Lower leg skin (tissue), 3 donors: ENCODE measurements around the gene IGSF8.

Experiments used
- CTCF ChIP-seq, 3 donors: fragments of 450-650 bp; IDR thresholded peaks; one replicate each; pipeline ENCODE4 v1.5.1; 2016; ENCODE audit warnings: antibody characterized with exemption in 3 of 3, mild to moderate bottlenecking in 3 of 3, moderate library complexity in 2 of 3
- POLR2A ChIP-seq, 2 donors: fragments of 450-650 bp; IDR thresholded peaks; one replicate each; pipeline ENCODE4 v1.6.1; 2016 to 2017; ENCODE audit warnings: antibody characterized with exemption in 2 of 2, mild to moderate bottlenecking in 1 of 2, moderate library complexity in 1 of 2

- TF ChIP-seq CTCF (IDR thresholded peaks at IDR 0.05) (no peak), POLR2A (IDR thresholded peaks at IDR 0.05) (no peak)
Measured at GRCh38 chr1:160117300-160117699, 18.9 kb upstream of the IGSF8 start.
